Measurements from ENCODE around the gene N4BP2L2.

GRCh38 chr13:32391101-32391619 is 147.4 kb downstream of the N4BP2L2 start:
- TF ChIP-seq, protein P1, sequence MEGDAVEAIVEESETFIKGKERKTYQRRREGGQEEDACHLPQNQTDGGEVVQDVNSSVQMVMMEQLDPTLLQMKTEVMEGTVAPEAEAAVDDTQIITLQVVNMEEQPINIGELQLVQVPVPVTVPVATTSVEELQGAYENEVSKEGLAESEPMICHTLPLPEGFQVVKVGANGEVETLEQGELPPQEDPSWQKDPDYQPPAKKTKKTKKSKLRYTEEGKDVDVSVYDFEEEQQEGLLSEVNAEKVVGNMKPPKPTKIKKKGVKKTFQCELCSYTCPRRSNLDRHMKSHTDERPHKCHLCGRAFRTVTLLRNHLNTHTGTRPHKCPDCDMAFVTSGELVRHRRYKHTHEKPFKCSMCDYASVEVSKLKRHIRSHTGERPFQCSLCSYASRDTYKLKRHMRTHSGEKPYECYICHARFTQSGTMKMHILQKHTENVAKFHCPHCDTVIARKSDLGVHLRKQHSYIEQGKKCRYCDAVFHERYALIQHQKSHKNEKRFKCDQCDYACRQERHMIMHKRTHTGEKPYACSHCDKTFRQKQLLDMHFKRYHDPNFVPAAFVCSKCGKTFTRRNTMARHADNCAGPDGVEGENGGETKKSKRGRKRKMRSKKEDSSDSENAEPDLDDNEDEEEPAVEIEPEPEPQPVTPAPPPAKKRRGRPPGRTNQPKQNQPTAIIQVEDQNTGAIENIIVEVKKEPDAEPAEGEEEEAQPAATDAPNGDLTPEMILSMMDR (IDR thresholded peaks at IDR 0.05), result no peak
- TF ChIP-seq POLR2A (IDR thresholded peaks at IDR 0.05) (no peak), POLR2AphosphoS5 (IDR thresholded peaks at IDR 0.05) (no peak), EP300 (IDR thresholded peaks at IDR 0.05) (no peak)

All from stomach (tissue), 4 donors.